Measurements from ENCODE around the gene BBS4. TPM values are rescaled to one million over a fixed set of nuclear protein-coding genes. Genes with fewer than 3 reads are reported as not detected.

Gene BBS4
- total RNA-seq, 4 donors from 2014 or later: 13.9 to 27.9 (median 19.0) TPM

- Histone ChIP-seq H3K4me1 (peaks cover 23 to 63% (median 43%) of the 10 kb centered on the region in 4 donors), H3K36me3 (peaks cover 0 to 20% (median 13%) of the 10 kb centered on the region in 4 donors), H3K27me3 (peaks cover 0 to 4% (median 0%) of the 10 kb centered on the region in 4 donors), H3K9me3 (no peaks in the 10 kb centered on the region), H3K4me3 (peak overlapping the region; percentile 89 to 100 (median 100)), H3K27ac (replicated peaks in 1 of 4) (peak overlapping the region; percentile 89 to 97 (median 94))
- intact Hi-C loops (cut with DNase I): loop anchor here (5.0 to 10.0 kb wide), 2 partner anchors 299 to 782 kb away; no protein-coding TSS in a partner anchor
- under 1% methylated on average over 21 of the region's 52 CpGs for WGBS
- TF ChIP-seq CTCF (IDR thresholded peaks at IDR 0.05): no peak
- no peak for DNase-seq (ENCODE audit: extremely low spot score)
Measured at GRCh38 chr15:72783004-72783639, 97.1 kb downstream of the BBS4 start.

GRCh38 chr15:72783640-72784455, 97.8 kb downstream of the BBS4 start, which contains the start of gene ADPGK:
Gene ADPGK, minus strand, starts transcription at chr15:72783758. Its CDS starts 67 bp downstream, at chr15:72783691.
- Histone ChIP-seq H3K4me3 (peak within 1 kb of the TSS; percentile 89 to 100 (median 100)), H3K36me3 (peaks cover 0 to 13% (median 9%) of the 10 kb centered on the region in 4 donors), H3K27me3 (peaks cover 0 to 4% (median 0%) of the 10 kb centered on the region in 4 donors), H3K4me1 (peaks cover 23 to 63% (median 43%) of the 10 kb centered on the region in 4 donors), H3K9me3 (no peaks in the 10 kb centered on the region), H3K27ac (replicated peaks in 1 of 4) (peak within 1 kb of the TSS; percentile 89 to 97 (median 94))
- WGBS: 0% methylated on average over 24 of the region's 68 CpGs
- peak; percentile 97 for DNase-seq (ENCODE audit: extremely low spot score)
- intact Hi-C loops (cut with DNase I): loop anchor here (5.0 to 10.0 kb wide), 2 partner anchors 298 to 781 kb away; no protein-coding TSS in a partner anchor
- TF ChIP-seq EP300 (IDR thresholded peaks at IDR 0.05) (no peak), POLR2A (IDR thresholded peaks at IDR 0.05; ENCODE audit: low read depth) (peak; percentile 68), CTCF (IDR thresholded peaks at IDR 0.05) (peak; percentile 51 to 58 (median 52)), POLR2AphosphoS5 (IDR thresholded peaks at IDR 0.05) (peak; percentile 97 to 98)

- TF ChIP-seq POLR2A (IDR thresholded peaks at IDR 0.05; ENCODE audit: low read depth) (no peak), CTCF (IDR thresholded peaks at IDR 0.05) (no peak), POLR2AphosphoS5 (IDR thresholded peaks at IDR 0.05) (no peak), EP300 (IDR thresholded peaks at IDR 0.05) (no peak)
- 48% methylated on average over 7 of the region's 7 CpGs for WGBS
- no peak for DNase-seq (ENCODE audit: extremely low spot score)
- peak overlapping the region; percentile 89 to 100 (median 100) for H3K4me3 ChIP-seq
- H3K27me3 ChIP-seq: peaks cover 0 to 4% (median 0%) of the 10 kb centered on the region in 4 donors
- peaks cover 0 to 11% (median 5%) of the 10 kb centered on the region in 4 donors for H3K36me3 ChIP-seq
- H3K27ac ChIP-seq (replicated peaks in 1 of 4): peak overlapping the region; percentile 89 to 97 (median 94)
- peaks cover 23 to 58% (median 43%) of the 10 kb centered on the region in 4 donors for H3K4me1 ChIP-seq
- H3K9me3 ChIP-seq: no peaks in the 10 kb centered on the region
- intact Hi-C loops (cut with DNase I): loop anchor here (5.0 to 10.0 kb wide), 2 partner anchors 298 to 780 kb away; no protein-coding TSS in a partner anchor
Measured at GRCh38 chr15:72784456-72784876, 98.5 kb downstream of the BBS4 start.

GRCh38 chr15:72785432-72785831, 99.4 kb downstream of the BBS4 start:
- Histone ChIP-seq H3K9me3 (no peaks in the 10 kb centered on the region), H3K4me3 (no peak overlapping the region), H3K4me1 (peaks cover 23 to 49% (median 43%) of the 10 kb centered on the region in 4 donors), H3K36me3 (peaks cover 0 to 5% (median under 1%) of the 10 kb centered on the region in 4 donors), H3K27ac (replicated peaks in 1 of 4) (peak overlapping the region; percentile 89 to 97 (median 94)), H3K27me3 (peaks cover 0 to 4% (median 0%) of the 10 kb centered on the region in 4 donors)
- intact Hi-C loops (cut with DNase I): loop anchor here (10.0 kb wide), 1 partner anchor 779 kb away; no protein-coding TSS in a partner anchor
- 85% methylated on average over 4 of the region's 4 CpGs for WGBS
- DNase-seq (ENCODE audit: extremely low spot score): no peak
- TF ChIP-seq POLR2A (IDR thresholded peaks at IDR 0.05; ENCODE audit: low read depth): no peak

All from esophagus muscularis mucosa (tissue), 4 donors.